ENCODE measurements around the gene PHF21A.

DNA sequence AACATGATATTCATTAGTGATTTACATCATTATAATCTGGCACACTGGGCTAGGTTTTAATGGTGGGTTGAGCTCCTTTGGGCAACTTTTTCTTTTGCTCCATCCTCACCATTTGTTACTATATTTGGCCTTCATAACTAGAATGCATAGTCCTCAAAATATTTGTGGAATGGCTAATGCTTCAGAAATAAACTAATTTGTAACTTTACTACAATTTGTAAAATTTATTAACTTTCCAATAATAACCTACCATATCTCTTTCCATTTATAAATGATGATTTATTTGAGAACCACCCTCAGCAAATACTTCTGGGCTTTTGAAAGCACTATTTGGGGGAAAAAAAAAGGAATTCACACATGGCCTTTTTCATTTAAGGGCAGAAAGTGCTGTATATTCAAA is 119.1 kb downstream of the PHF21A start:
- TF ChIP-seq, protein P1, sequence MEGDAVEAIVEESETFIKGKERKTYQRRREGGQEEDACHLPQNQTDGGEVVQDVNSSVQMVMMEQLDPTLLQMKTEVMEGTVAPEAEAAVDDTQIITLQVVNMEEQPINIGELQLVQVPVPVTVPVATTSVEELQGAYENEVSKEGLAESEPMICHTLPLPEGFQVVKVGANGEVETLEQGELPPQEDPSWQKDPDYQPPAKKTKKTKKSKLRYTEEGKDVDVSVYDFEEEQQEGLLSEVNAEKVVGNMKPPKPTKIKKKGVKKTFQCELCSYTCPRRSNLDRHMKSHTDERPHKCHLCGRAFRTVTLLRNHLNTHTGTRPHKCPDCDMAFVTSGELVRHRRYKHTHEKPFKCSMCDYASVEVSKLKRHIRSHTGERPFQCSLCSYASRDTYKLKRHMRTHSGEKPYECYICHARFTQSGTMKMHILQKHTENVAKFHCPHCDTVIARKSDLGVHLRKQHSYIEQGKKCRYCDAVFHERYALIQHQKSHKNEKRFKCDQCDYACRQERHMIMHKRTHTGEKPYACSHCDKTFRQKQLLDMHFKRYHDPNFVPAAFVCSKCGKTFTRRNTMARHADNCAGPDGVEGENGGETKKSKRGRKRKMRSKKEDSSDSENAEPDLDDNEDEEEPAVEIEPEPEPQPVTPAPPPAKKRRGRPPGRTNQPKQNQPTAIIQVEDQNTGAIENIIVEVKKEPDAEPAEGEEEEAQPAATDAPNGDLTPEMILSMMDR (conservative IDR thresholded peaks at IDR 0.05) = no peak
- TF ChIP-seq ZFX (IDR thresholded peaks at IDR 0.05) = no peak
